SU-DHL-6 (cell line): ENCODE data around the gene CFL2.

Experiments used
- EZH2phosphoT487 ChIP-seq: fragments of 200-600 bp; sonication (generic), shearing (Covaris generic); conservative IDR thresholded peaks from 2 replicates; pipeline ENCODE4 v1.6.1; 2018; ENCODE audit warnings: mild to moderate bottlenecking, antibody characterized with exemption, low read length, moderate library complexity, mixed read lengths
- TF ChIP-seq, protein P1 (sequence below): fragments of 200-600 bp; sonication (generic); IDR thresholded peaks from one replicate; pipeline ENCODE4 v1.5.1; 2017; ENCODE audit warnings: antibody characterized with exemption, mild to moderate bottlenecking, low read length, moderate library complexity; ENCODE audit not compliant: insufficient read depth, poor library complexity, severe bottlenecking

DNA sequence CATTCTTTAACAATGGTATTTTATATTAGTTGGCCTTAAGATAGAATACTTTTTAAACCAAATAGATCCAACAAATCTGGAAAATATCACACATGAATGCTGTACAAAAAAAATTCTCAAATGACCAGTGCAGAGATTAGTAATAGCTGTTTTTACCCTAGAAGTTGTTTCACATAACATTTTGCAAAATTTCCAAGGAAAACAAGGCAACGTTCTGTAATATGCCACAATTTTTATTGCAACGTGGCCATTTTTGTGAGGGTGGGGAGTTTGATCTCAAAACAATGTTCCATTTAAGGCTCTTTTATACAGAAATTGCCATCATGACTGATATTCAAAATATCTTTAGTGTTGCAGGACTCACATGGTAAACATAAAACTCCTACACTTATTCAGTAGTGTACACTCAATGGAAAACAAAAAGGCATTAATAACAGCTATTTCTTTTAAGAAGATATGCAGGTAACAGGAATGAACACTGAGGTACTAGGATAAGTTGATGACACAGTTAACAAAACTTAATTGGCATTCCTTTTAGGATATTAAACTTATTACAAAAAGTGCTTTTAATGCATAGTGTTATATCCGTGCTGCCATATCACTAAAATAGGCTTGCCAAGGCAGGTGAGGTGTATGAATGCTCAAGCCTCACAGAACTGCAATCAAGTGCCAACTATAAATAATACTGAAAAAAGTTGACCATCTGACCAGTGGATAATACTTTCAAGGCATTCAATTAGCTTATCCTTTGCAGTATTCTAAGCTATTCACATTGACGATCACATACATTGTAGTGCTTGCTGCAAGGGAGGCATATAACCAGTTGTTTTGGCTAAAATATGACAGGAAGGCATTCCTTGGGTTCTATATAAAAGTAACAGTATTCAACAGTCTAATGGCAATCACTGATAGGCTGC is 2.3 kb downstream of the CFL2 start:
- TF ChIP-seq, protein P1, sequence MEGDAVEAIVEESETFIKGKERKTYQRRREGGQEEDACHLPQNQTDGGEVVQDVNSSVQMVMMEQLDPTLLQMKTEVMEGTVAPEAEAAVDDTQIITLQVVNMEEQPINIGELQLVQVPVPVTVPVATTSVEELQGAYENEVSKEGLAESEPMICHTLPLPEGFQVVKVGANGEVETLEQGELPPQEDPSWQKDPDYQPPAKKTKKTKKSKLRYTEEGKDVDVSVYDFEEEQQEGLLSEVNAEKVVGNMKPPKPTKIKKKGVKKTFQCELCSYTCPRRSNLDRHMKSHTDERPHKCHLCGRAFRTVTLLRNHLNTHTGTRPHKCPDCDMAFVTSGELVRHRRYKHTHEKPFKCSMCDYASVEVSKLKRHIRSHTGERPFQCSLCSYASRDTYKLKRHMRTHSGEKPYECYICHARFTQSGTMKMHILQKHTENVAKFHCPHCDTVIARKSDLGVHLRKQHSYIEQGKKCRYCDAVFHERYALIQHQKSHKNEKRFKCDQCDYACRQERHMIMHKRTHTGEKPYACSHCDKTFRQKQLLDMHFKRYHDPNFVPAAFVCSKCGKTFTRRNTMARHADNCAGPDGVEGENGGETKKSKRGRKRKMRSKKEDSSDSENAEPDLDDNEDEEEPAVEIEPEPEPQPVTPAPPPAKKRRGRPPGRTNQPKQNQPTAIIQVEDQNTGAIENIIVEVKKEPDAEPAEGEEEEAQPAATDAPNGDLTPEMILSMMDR = no peak
- no peak for TF ChIP-seq EZH2phosphoT487
